Measurements from ENCODE around the gene FOXP1. TPM values are rescaled to one million over a fixed set of nuclear protein-coding genes. Genes with fewer than 3 reads are reported as not detected.
A peak's percentile ranks its signal among the peaks of the same experiment; 100 is the strongest.

FOXP1 gene
- total and polyA plus RNA-seq, 2 of the 13 experiments (the other 11 are each of a cell fraction or from before 2014, with no cell fraction given): 40.4 to 59.0 TPM

DNA sequence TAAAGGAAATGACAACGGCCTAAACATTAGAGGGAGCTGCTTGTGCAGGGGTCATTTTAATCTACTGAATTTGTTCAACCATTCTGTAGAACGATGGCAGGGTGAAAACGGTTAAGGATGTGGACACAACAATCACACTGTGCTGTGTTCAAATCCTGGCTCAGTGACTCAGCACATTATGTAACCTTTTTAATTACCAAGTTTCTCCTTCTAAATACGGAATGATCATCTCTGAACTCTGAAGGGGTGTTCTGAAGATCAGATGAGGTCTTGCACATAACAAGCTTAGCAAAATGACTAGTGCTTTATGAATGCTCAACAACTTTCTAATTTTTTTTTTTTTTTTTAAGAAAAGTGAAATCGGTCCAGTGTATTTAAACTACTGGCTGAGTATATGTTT, 592.8 kb downstream of the FOXP1 start:
- no peak overlapping the region for H3K4me2 ChIP-seq (ENCODE audit: low read depth, low read length)
- no peak for DNase-seq (ENCODE audit: low spot score)
- H4K20me1 ChIP-seq (ENCODE audit: insufficient read depth, low read length): no peaks in the 10 kb centered on the region
- intact Hi-C loops (cut with micrococcal nuclease; ENCODE audit: unreplicated experiment) (no loop called here), in situ Hi-C loops (cut with HindIII; ENCODE audit: extremely low pct_ligation_motif_present, low pct_unique_long_range_greater_than_20kb) (no loop called here)
- no TSS peak for BruUV-seq (replicated peaks)
- ATAC-seq: no peak
- no peaks in the 10 kb centered on the region for H3K27me3 ChIP-seq (ENCODE audit: control insufficient read depth in 1 of 2, insufficient read depth in 2 of 2, low read length in 2 of 2)
- H3K9ac ChIP-seq (ENCODE audit: insufficient read depth, low read depth, low read length): no peak overlapping the region
- no peaks in the 10 kb centered on the region for H3K9me3 ChIP-seq (ENCODE audit: low read length)
- 96% methylated on average over 5 of the region's 5 CpGs for WGBS (ENCODE audit: low lambda C conversion rate)
- peaks cover 26 to 45% of the 10 kb centered on the region in 2 experiments for H3K36me3 ChIP-seq (replicated peaks in 1 of 2; ENCODE audit: control insufficient read depth in 1 of 2, insufficient read depth in 2 of 2, low read length in 2 of 2)
- no peak overlapping the region for H3K27ac ChIP-seq (ENCODE audit: extremely low read length, insufficient read depth, low read length)
- FAIRE-seq: no peak
- TF ChIP-seq SNAPC4 (CRISPR knock-in tag; IDR thresholded peaks at IDR 0.05) (no peak), ZNF225 (CRISPR knock-in tag; IDR thresholded peaks at IDR 0.05) (no peak), NFE2L2 (IDR thresholded peaks at IDR 0.05; ENCODE audit: low read length) (peak; percentile 56), MAFG (CRISPR knock-in tag; IDR thresholded peaks at IDR 0.05) (no peak), ZKSCAN5 (CRISPR knock-in tag; IDR thresholded peaks at IDR 0.05) (no peak)
- H3K4me1 ChIP-seq (ENCODE audit: insufficient read depth, low read length): no peaks in the 10 kb centered on the region
- ChIA-PET POLR2A (no interaction called here), CTCF (ENCODE audit: low intra/inter-chr PET ratio, low total read pairs) (no interaction called here)
- H2AFZ ChIP-seq (ENCODE audit: low read length): no peak overlapping the region
- no peaks in the 10 kb centered on the region for H3K79me2 ChIP-seq (ENCODE audit: insufficient read depth, low read length)
- H3K4me3 ChIP-seq (replicated peaks in 1 of 3; ENCODE audit: insufficient read depth in 1 of 3, low read depth in 2 of 3, low read length in 3 of 3): no peak overlapping the region
